RPMI8226 (cell line): Measurements from ENCODE around the gene DFFA.
"Not testable (repeated sequence)": the region's sequence is repeated elsewhere in the genome, so short reads cannot be mapped to it uniquely, and the experiment has no call there.

Experiments
- DNase-seq: peaks from one replicate; pipeline ENCODE4 v3.0.0-alpha.2; 2015

DFFA gene

GRCh38 chr1:10504249-10504648 lies 31.9 kb upstream of the DFFA start:
- DNase-seq: no peak

- no peak for DNase-seq
Observed at GRCh38 chr1:10502206-10502605, 29.9 kb upstream of the DFFA start.

- DNase-seq: no peak
Observed at GRCh38 chr1:10498231-10498630, 25.9 kb upstream of the DFFA start.

GRCh38 chr1:10497109-10497508 lies 24.8 kb upstream of the DFFA start:
- DNase-seq: no peak

GRCh38 chr1:10495952-10496351 lies 23.6 kb upstream of the DFFA start:
- DNase-seq: no peak

GRCh38 chr1:10495475-10495817 lies 23.1 kb upstream of the DFFA start:
- DNase-seq: no peak

- peak; percentile 86 for DNase-seq
Observed at GRCh38 chr1:10494754-10495474, 22.6 kb upstream of the DFFA start.

GRCh38 chr1:10494418-10494753 lies 22.1 kb upstream of the DFFA start:
- no peak for DNase-seq

- DNase-seq: no peak
Observed at GRCh38 chr1:10490286-10490970, 18.1 kb upstream of the DFFA start.

- DNase-seq: no peak
Observed at GRCh38 chr1:10489291-10490055, 17.1 kb upstream of the DFFA start.

- no peak for DNase-seq
Observed at GRCh38 chr1:10484521-10484920, 12.2 kb upstream of the DFFA start.

GRCh38 chr1:10480614-10481013 lies 8.3 kb upstream of the DFFA start:
- DNase-seq: no peak

GRCh38 chr1:10479296-10479695 lies 7.0 kb upstream of the DFFA start:
- DNase-seq: no peak

- DNase-seq: peak; percentile 30
Observed at GRCh38 chr1:10475510-10475909, 3.2 kb upstream of the DFFA start.

- DNase-seq: peak; percentile 95
Observed at GRCh38 chr1:10474613-10475507, 2.5 kb upstream of the DFFA start, which contains the start of gene PEX14. Gene PEX14, plus strand, starts transcription at chr1:10474950. Its CDS starts 17 bp downstream, at chr1:10474967.

- DNase-seq: not testable (repeated sequence)
Observed at GRCh38 chr1:10474309-10474612, 1.9 kb upstream of the DFFA start.

- DNase-seq: no peak
Observed at GRCh38 chr1:10473145-10473765, 926 bp upstream of the DFFA start.

- peak; percentile 23 for DNase-seq
Observed at GRCh38 chr1:10471411-10472219, 714 bp downstream of the DFFA start.

- DNase-seq: no peak
Observed at GRCh38 chr1:10470043-10470442, 2.3 kb downstream of the DFFA start.

GRCh38 chr1:10467078-10467477 lies 5.3 kb downstream of the DFFA start:
- DNase-seq: no peak

GRCh38 chr1:10459184-10459583 lies 13.1 kb downstream of the DFFA start:
- no peak for DNase-seq

- DNase-seq: no peak
Observed at GRCh38 chr1:10457875-10458274, 14.5 kb downstream of the DFFA start.
